Measurements from ENCODE around the gene SCYGR4.

GRCh38 chr2:227577555-227577954 is 39.7 kb upstream of the SCYGR4 start:
- TF ChIP-seq CTCF (IDR thresholded peaks at IDR 0.05) = no peak
- no peak for TF ChIP-seq POLR2AphosphoS5 (IDR thresholded peaks at IDR 0.05)

Data from breast epithelium (tissue), 3 donors.